Measurements from ENCODE around the gene ZNF827. TPM values are rescaled to one million over a fixed set of nuclear protein-coding genes. Genes with fewer than 3 reads are reported as not detected.

Gene ZNF827
- total and polyA plus RNA-seq, 11 donors = 4.5 to 30.1 (median 18.1) TPM

GRCh38 chr4:145886871-145887240 lies 51.8 kb downstream of the ZNF827 start:
- ATAC-seq = peak; percentile 81 to 85 (median 82)
- intact Hi-C loops (cut with DNase I) = loop anchor here in 4 of 10 donors (2.0 to 10.0 kb wide), 7 partner anchors 35 to 270 kb away; partner anchors contain the start of genes MMAA (in 3 of the 4) and ZNF827 (in 3 of the 4)

GRCh38 chr4:145885666-145886065 lies 53.0 kb downstream of the ZNF827 start:
- TF ChIP-seq POLR2A (IDR thresholded peaks at IDR 0.05) = no peak
- no peak for TF ChIP-seq CTCF (IDR thresholded peaks at IDR 0.05)
- peak overlapping the region in 1 of 12 donors; percentile 35 for H3K27ac ChIP-seq
- intact Hi-C loops (cut with DNase I) = loop anchor here in 4 of 10 donors (2.0 to 10.0 kb wide), 7 partner anchors 33 to 268 kb away; partner anchors contain the start of genes MMAA (in 3 of the 4) and ZNF827 (in 3 of the 4)
- H3K36me3 ChIP-seq = peaks cover 0 to 18% (median 0%) of the 10 kb centered on the region in 9 donors
- no peak for ATAC-seq
- no peaks in the 10 kb centered on the region for H3K27me3 ChIP-seq
- no peak overlapping the region for H3K4me3 ChIP-seq
- peaks cover 3 to 54% (median 29%) of the 10 kb centered on the region in 12 donors for H3K4me1 ChIP-seq
- whole genome bisulfite sequencing, 4 donors = 90 to 93% (median 91%) methylated on average over 9 of the region's 9 CpGs
- no peaks in the 10 kb centered on the region for H3K9me3 ChIP-seq
- no peak for DNase-seq

More at GRCh38 chr4:145886871-145887240, 51.8 kb downstream of the ZNF827 start:
- Histone ChIP-seq H3K4me1 (peaks cover 3 to 42% (median 21%) of the 10 kb centered on the region in 12 donors), H3K9me3 (no peaks in the 10 kb centered on the region), H3K4me3 (no peak overlapping the region), H3K36me3 (peaks cover 0 to 25% (median 3%) of the 10 kb centered on the region in 9 donors), H3K27me3 (no peaks in the 10 kb centered on the region), H3K27ac (peak overlapping the region in 10 of 12 donors; percentile 34 to 77 (median 50))
- DNase-seq = peak in 1 of 5 donors; percentile 29
- TF ChIP-seq CTCF (IDR thresholded peaks at IDR 0.05) (no peak), POLR2A (IDR thresholded peaks at IDR 0.05) (no peak)

GRCh38 chr4:145884775-145885174 lies 53.8 kb downstream of the ZNF827 start:
- H3K27me3 ChIP-seq = no peaks in the 10 kb centered on the region
- TF ChIP-seq CTCF (IDR thresholded peaks at IDR 0.05) = no peak
- no peak for TF ChIP-seq POLR2A (IDR thresholded peaks at IDR 0.05)
- ATAC-seq (no peak), DNase-seq (no peak)
- H3K9me3 ChIP-seq = no peaks in the 10 kb centered on the region
- H3K4me1 ChIP-seq = peaks cover 3 to 56% (median 29%) of the 10 kb centered on the region in 12 donors
- 92 to 99% (median 97%) methylated on average over 1 of the region's 1 CpG for WGBS, 4 donors
- no peak overlapping the region for H3K4me3 ChIP-seq
- peaks cover 0 to 11% (median 0%) of the 10 kb centered on the region in 9 donors for H3K36me3 ChIP-seq
- intact Hi-C loops (cut with DNase I) = loop anchor here in 5 of 10 donors (5.0 to 10.0 kb wide), 6 partner anchors 32 to 267 kb away; partner anchors contain the start of genes ZNF827 (in 4 of the 5) and MMAA (in 2 of the 5)
- H3K27ac ChIP-seq = no peak overlapping the region

GRCh38 chr4:145883101-145883694 lies 55.4 kb downstream of the ZNF827 start:
- intact Hi-C loops (cut with DNase I) = loop anchor here in 2 of 10 donors (5.0 to 10.0 kb wide), 2 partner anchors 52 to 54 kb away; partner anchors contain the start of gene ZNF827 (in 2 of the 2)
- 76 to 86% (median 79%) methylated on average over 4 of the region's 4 CpGs for WGBS, 4 donors
- DNase-seq (no peak), ATAC-seq (no peak)
- Histone ChIP-seq H3K4me3 (no peak overlapping the region), H3K36me3 (peaks cover 0 to 11% (median 0%) of the 10 kb centered on the region in 9 donors), H3K27me3 (no peaks in the 10 kb centered on the region), H3K27ac (no peak overlapping the region), H3K4me1 (peaks cover 7 to 65% (median 39%) of the 10 kb centered on the region in 12 donors), H3K9me3 (no peaks in the 10 kb centered on the region)
- TF ChIP-seq CTCF (IDR thresholded peaks at IDR 0.05) = no peak
- no peak for TF ChIP-seq POLR2A (IDR thresholded peaks at IDR 0.05)
